Uterus (tissue), 2 donors: ENCODE results near the gene MICAL3.

Experiments
- POLR2A ChIP-seq, 2 donors: fragments of 450-650 bp; IDR thresholded peaks; one replicate each; pipeline ENCODE4 v1.6.1; 2016; ENCODE audit warnings: antibody characterized with exemption in 2 of 2, mild to moderate bottlenecking in 1 of 2, moderate library complexity in 1 of 2
- TF ChIP-seq, protein P1 (sequence below), 4 experiments: fragments of 200-600 bp in 2 of 4; fragments of 450-650 bp in 2 of 4; sonication (generic) in 2 of 4; IDR thresholded peaks; one replicate each; pipeline ENCODE4 v1.5.1; 2016 to 2019; ENCODE audit warnings: antibody characterized with exemption in 4 of 4, mild to moderate bottlenecking in 2 of 4, moderate library complexity in 1 of 4

- TF ChIP-seq, protein P1, sequence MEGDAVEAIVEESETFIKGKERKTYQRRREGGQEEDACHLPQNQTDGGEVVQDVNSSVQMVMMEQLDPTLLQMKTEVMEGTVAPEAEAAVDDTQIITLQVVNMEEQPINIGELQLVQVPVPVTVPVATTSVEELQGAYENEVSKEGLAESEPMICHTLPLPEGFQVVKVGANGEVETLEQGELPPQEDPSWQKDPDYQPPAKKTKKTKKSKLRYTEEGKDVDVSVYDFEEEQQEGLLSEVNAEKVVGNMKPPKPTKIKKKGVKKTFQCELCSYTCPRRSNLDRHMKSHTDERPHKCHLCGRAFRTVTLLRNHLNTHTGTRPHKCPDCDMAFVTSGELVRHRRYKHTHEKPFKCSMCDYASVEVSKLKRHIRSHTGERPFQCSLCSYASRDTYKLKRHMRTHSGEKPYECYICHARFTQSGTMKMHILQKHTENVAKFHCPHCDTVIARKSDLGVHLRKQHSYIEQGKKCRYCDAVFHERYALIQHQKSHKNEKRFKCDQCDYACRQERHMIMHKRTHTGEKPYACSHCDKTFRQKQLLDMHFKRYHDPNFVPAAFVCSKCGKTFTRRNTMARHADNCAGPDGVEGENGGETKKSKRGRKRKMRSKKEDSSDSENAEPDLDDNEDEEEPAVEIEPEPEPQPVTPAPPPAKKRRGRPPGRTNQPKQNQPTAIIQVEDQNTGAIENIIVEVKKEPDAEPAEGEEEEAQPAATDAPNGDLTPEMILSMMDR (IDR thresholded peaks at IDR 0.05) = no peak
- TF ChIP-seq POLR2A (IDR thresholded peaks at IDR 0.05) = no peak
Measured at GRCh38 chr22:17964156-17964555, 60.2 kb downstream of the MICAL3 start.
